ENCODE data around the gene MRPS34.
"Not testable (repeated sequence)": the region's sequence is repeated elsewhere in the genome, so short reads cannot be mapped to it uniquely, and the experiment has no call there.

MRPS34 gene

GRCh38 chr16:1772908-1773702 is at the start of gene MRPS34:
TSS of gene MRPS34 (minus strand) at chr16:1773134. CDS start at chr16:1773119, 15 bp downstream.
- DNase-seq, result peak; percentile 78

GRCh38 chr16:1821861-1822611 is 49.1 kb upstream of the MRPS34 start:
- DNase-seq, result no peak

GRCh38 chr16:1820946-1821290 is 48.0 kb upstream of the MRPS34 start:
- no peak for DNase-seq

GRCh38 chr16:1820096-1820945 is 47.4 kb upstream of the MRPS34 start:
- DNase-seq, result no peak

GRCh38 chr16:1819611-1820010 is 46.7 kb upstream of the MRPS34 start:
- DNase-seq, result no peak

GRCh38 chr16:1818873-1819525 is 46.1 kb upstream of the MRPS34 start:
- DNase-seq, result no peak

GRCh38 chr16:1818204-1818872 is 45.4 kb upstream of the MRPS34 start:
- DNase-seq, result no peak

- no peak for DNase-seq
These were observed 44.8 kb upstream of the MRPS34 start for GRCh38 chr16:1817716-1818115.

GRCh38 chr16:1817276-1817589 is 44.3 kb upstream of the MRPS34 start:
- DNase-seq, result no peak

GRCh38 chr16:1816396-1817275 is 43.7 kb upstream of the MRPS34 start:
- DNase-seq, result no peak

GRCh38 chr16:1815461-1815860 is 42.5 kb upstream of the MRPS34 start:
- no peak for DNase-seq

GRCh38 chr16:1812732-1813163 is 39.8 kb upstream of the MRPS34 start:
- DNase-seq, result peak; percentile 32

GRCh38 chr16:1810536-1810935 is 37.6 kb upstream of the MRPS34 start:
- DNase-seq, result no peak

- DNase-seq, result no peak
These were observed 37.2 kb upstream of the MRPS34 start for GRCh38 chr16:1810106-1810505.

- DNase-seq, result no peak
These were observed 36.4 kb upstream of the MRPS34 start for GRCh38 chr16:1809281-1809801.

- DNase-seq, result no peak
These were observed 35.8 kb upstream of the MRPS34 start for GRCh38 chr16:1808691-1809090.

- no peak for DNase-seq
These were observed 34.7 kb upstream of the MRPS34 start for GRCh38 chr16:1807626-1808025.

- no peak for DNase-seq
These were observed 27.8 kb upstream of the MRPS34 start for GRCh38 chr16:1800701-1801100.

GRCh38 chr16:1799263-1799662 is 26.3 kb upstream of the MRPS34 start:
- not testable (repeated sequence) for DNase-seq

GRCh38 chr16:1794908-1795666 is 22.2 kb upstream of the MRPS34 start:
- no peak for DNase-seq

All from kidney glomerular epithelial cell (primary cell).